ENCODE data around the gene COL5A1.

Gene COL5A1

GRCh38 chr9:134838651-134839454 is 197.2 kb downstream of the COL5A1 start:
- DNase-seq (ENCODE audit: low read depth, low spot score): no peak
- H3K27ac ChIP-seq: no peak overlapping the region

GRCh38 chr9:134839455-134840125 is 198.0 kb downstream of the COL5A1 start:
- DNase-seq (ENCODE audit: low read depth, low spot score): no peak
- no peak overlapping the region for H3K27ac ChIP-seq

- no peak for DNase-seq (ENCODE audit: low read depth, low spot score)
- no peak overlapping the region for H3K27ac ChIP-seq
These were observed 198.9 kb downstream of the COL5A1 start for GRCh38 chr9:134840511-134840910.

GRCh38 chr9:134841180-134841904 is 199.7 kb downstream of the COL5A1 start:
- H3K27ac ChIP-seq: no peak overlapping the region
- DNase-seq (ENCODE audit: low read depth, low spot score): no peak

DNA sequence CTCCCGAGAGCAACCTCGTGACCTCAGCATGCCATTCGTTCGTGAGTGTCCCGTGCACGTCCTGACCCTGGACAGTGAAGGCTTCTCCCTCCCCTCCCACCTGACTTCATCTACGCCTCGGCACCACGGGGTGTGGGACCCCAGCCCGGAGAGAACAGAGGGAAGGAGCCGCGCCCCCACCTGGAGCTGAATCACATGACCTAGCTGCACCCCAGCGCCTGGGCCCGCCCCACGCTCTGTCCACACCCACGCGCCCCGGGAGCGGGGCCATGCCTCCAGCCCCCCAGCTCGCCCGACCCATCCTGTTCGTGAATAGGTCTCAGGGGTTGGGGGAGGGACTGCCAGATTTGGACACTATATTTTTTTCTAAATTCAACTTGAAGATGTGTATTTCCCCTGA is 200.7 kb downstream of the COL5A1 start:
- H3K27ac ChIP-seq: no peak overlapping the region

DNA sequence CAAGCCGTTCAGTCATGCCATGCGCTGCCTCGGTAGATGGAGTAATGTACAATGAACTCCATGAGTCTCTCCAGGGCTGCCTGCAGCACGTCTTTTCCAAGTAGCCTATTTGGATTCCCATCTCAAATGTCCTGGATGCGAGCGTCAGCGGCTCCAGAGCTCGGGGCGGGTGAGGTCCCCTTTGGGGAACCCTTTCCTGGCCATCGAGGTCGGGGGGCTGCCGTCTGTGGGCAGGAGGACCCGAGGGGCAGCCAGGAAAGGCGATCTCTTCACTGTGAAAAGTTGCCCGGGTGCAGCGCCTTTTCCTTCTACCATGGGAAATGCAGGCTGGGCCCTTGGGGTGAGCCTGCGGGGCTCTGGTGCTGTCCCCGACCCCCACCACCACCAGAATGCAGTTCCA is 202.1 kb downstream of the COL5A1 start:
- DNase-seq (ENCODE audit: low read depth, low spot score): no peak
- H3K27ac ChIP-seq: no peak overlapping the region

More for the DNA sequence above, 200.7 kb downstream of the COL5A1 start:
- DNase-seq (ENCODE audit: low read depth, low spot score): no peak

GRCh38 chr9:134844821-134845220 is 203.2 kb downstream of the COL5A1 start:
- H3K27ac ChIP-seq: no peak overlapping the region
- no peak for DNase-seq (ENCODE audit: low read depth, low spot score)

- no peak for DNase-seq (ENCODE audit: low read depth, low spot score)
These were observed 204.6 kb downstream of the COL5A1 start for GRCh38 chr9:134846187-134846586.

GRCh38 chr9:134846699-134847098 is 205.1 kb downstream of the COL5A1 start:
- no peak for DNase-seq (ENCODE audit: low read depth, low spot score)
- no peak overlapping the region for H3K27ac ChIP-seq

More at GRCh38 chr9:134846187-134846586, 204.6 kb downstream of the COL5A1 start:
- H3K27ac ChIP-seq: no peak overlapping the region

- DNase-seq (ENCODE audit: low read depth, low spot score): no peak
- no peak overlapping the region for H3K27ac ChIP-seq
These were observed 205.5 kb downstream of the COL5A1 start for GRCh38 chr9:134847138-134847537.

DNA sequence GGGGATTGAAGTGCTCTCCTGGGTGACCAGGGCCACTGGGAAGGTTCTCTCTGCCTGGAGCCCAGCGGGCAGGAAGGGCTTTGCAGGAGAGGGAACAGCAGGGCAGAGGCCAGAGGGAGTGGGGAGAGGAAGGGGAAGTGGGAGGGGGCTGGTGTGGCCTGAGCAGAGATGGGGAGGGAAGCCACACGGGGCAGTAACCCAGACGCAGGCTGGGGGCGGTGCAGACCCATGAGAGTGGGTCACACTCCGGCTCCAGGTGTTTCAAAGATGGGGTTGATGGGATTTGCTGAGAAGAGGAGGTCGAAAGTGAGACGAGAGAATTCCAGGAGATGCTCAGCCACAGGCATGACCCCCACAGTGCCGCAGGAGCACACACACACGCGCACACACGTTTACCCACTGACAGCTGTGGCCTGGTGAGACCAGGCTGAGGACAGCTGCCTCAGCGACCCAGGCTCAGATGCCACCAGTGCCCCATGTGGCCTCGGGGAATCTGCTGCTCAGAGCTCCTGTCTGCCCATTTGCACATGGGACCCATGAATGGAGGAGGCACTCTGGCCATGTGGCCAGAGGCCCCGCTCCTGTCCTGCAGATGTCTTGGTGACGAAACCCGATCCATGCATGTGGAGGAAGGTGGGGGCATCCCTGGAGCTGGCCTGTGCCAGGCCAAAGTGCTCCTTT is 206.3 kb downstream of the COL5A1 start:
- no peak for DNase-seq (ENCODE audit: low read depth, low spot score)
- H3K27ac ChIP-seq: no peak overlapping the region

DNA sequence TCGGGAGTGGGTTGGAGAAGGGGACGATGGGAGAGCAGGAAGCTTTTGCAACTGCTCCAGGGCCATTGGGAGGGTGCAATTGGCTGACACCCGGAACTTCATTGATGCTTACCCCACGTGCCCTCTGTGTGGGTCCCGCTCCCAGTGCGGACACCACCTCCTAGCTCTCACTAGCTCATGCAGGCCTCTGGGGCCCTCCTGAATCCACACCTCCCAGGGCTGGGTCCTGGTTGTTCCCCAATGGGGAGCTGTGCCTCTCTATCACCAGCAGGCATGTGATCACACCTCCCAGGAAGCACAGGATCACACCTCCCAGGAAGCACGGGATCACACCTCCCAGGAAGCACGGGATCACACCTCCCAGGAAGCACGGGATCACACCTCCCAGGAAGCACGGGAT is 206.9 kb downstream of the COL5A1 start:
- no peak overlapping the region for H3K27ac ChIP-seq
- no peak for DNase-seq (ENCODE audit: low read depth, low spot score)

GRCh38 chr9:134850611-134851010 is 209.0 kb downstream of the COL5A1 start:
- no peak overlapping the region for H3K27ac ChIP-seq
- no peak for DNase-seq (ENCODE audit: low read depth, low spot score)

GRCh38 chr9:134851020-134851419 is 209.4 kb downstream of the COL5A1 start:
- no peak overlapping the region for H3K27ac ChIP-seq
- no peak for DNase-seq (ENCODE audit: low read depth, low spot score)

- no peak overlapping the region for H3K27ac ChIP-seq
- DNase-seq (ENCODE audit: low read depth, low spot score): no peak
These were observed 211.5 kb downstream of the COL5A1 start for GRCh38 chr9:134852906-134853654.

DNA sequence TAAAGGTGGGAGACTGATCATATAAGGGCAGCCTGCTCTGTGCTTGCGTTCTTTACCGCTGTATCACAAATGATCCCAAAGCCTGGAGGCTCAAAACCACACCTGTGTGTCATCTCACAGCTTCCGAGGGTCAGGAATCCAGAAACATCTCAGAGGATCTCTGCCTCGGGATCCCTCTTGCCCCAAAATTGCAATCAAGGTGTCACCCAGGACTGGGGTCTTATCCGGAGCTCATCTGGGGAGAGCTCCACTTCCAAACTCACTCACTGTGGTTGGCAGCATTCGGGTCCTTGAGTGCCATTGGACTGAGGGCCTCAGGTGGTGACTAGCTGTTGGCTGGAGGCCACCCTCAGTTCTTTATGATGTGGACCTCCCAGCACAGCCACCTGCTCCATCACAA is 212.3 kb downstream of the COL5A1 start:
- no peak for DNase-seq (ENCODE audit: low read depth, low spot score)
- no peak overlapping the region for H3K27ac ChIP-seq

DNA sequence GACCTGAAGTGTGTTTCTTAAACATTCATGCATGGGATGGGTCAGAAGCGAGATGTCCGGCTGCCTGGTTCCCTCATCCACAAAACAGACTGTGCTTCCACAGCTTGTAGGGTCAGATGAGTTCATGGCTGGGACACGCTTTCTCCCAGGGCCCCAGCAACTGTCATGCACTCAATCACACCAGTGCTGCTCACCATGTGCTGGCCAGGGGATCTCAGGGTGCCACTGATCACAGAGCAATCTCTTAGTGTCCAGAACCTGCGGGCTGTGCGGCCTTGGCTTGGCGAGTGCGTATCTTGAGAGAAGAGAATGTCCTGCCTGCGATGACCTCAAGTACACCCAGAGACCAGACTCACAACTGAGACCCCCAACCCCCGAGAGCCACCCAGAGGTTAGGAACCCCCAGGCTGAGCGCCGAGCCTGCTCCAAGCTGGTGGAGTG is 213.0 kb downstream of the COL5A1 start:
- H3K27ac ChIP-seq: no peak overlapping the region
- no peak for DNase-seq (ENCODE audit: low read depth, low spot score)

DNA sequence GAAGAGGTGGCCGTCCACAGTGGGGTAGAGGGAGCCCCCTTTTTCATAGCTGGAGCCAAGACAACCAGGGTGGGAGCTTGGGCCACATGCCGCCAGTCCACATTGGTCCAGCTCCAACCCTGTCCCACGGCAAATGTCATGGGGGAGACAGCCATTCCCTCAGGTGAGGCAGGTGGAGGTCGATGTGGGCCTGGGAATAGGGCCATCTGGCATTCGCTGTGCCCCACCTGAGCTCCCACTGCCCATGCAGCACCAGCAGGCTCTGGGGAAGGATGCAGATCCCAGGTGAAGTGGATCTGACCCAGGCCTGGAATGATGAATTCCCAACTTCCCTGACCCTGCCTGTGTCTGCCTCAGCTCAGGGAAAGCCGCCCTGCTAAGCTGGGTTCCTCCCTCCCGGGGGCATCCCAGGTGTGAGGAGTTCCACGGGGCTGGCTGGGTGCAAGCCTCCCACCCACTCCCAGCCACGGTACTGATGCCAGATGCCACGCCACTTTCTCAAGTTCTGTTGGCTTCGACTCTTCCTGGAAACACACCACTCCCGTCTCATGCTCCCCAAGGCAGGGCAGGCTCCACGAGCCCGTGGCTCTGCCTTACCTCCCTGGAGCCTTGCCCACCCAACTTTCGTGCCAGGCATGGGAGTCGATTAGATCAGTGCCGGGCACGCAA is 213.8 kb downstream of the COL5A1 start:
- no peak overlapping the region for H3K27ac ChIP-seq
- DNase-seq (ENCODE audit: low read depth, low spot score): no peak

DNA sequence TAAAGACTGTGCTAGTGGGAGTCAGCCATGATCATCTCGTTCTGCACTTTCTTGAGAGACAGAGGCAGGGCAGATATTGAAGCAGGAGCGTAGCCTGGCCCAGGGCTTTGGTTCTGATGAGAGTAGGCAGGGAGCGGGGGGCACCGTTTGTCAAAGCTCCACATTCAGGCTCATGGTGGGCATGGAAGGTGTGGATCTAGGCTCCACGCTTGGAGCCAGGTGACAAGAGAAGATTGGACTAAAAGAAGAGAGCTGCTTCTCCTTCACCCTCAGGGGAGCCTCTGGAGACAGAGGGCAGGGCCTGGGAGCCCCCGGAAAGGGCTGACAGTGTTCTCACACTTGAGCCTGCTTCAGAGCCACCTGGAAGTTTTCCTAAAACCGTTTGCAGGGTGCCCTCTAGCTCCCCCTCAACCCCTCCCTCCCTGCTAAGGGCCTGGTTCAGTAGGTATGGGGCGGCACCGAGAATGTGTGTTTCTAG is 214.3 kb downstream of the COL5A1 start:
- DNase-seq (ENCODE audit: low read depth, low spot score): no peak
- no peak overlapping the region for H3K27ac ChIP-seq
